ENCODE results near the gene MVB12B.

Gene MVB12B

GRCh38 chr9:126429190-126429589 lies 102.6 kb downstream of the MVB12B start:
- Histone ChIP-seq H4K91ac (ENCODE audit: low read depth, low read length, poor library complexity) (no peak overlapping the region), H3K4me1 (ENCODE audit: control insufficient read depth in 2 of 2, insufficient read depth in 1 of 2, low read depth in 1 of 2, low read length in 2 of 2) (peaks cover 0 to 5% of the 10 kb centered on the region in 2 donors), H2AFZ (ENCODE audit: low read length) (no peak overlapping the region), H3K9me3 (replicated peaks in 1 of 2; ENCODE audit: control insufficient read depth in 2 of 2, insufficient read depth in 1 of 2, low read depth in 1 of 2, low read length in 2 of 2) (no peaks in the 10 kb centered on the region), H3K4ac (ENCODE audit: low read length) (no peak overlapping the region), H3K14ac (ENCODE audit: low read length) (no peak overlapping the region), H3K27me3 (ENCODE audit: control insufficient read depth in 3 of 3, insufficient read depth in 3 of 3, low read depth in 1 of 3, low read length in 3 of 3) (no peaks in the 10 kb centered on the region), H3K36me3 (replicated peaks in 1 of 2; ENCODE audit: control insufficient read depth in 2 of 2, insufficient read depth in 2 of 2, low read length in 2 of 2) (peaks cover 3 to 39% of the 10 kb centered on the region in 2 donors), H3K27ac (replicated peaks; ENCODE audit: low read length) (no peak overlapping the region), H3K79me1 (ENCODE audit: low read depth, low read length) (peaks cover 2% of the 10 kb centered on the region), H3K18ac (ENCODE audit: low read length) (no peak overlapping the region), H3K23ac (ENCODE audit: low read depth, low read length, poor library complexity) (no peak overlapping the region), H3K4me3 (ENCODE audit: low read length in 2 of 2) (no peak overlapping the region), H2BK5ac (ENCODE audit: low read length) (no peak overlapping the region), H4K8ac (ENCODE audit: low read depth, low read length) (no peak overlapping the region), H2BK12ac (ENCODE audit: low read length) (no peak overlapping the region), H2AK5ac (ENCODE audit: low read depth, low read length) (no peak overlapping the region), H3K4me2 (ENCODE audit: insufficient read depth, low read length, poor library complexity, severe bottlenecking) (no peak overlapping the region), H3K9ac (ENCODE audit: low read depth, low read length, poor library complexity) (no peak overlapping the region), H2BK120ac (ENCODE audit: low read depth, low read length) (no peak overlapping the region), H2BK15ac (ENCODE audit: low read length) (no peak overlapping the region)
- DNase-seq (ENCODE audit: low spot score), result no peak
- WGBS, 2 donors (ENCODE audit: extremely low coverage in 2 of 2, insufficient read length in 2 of 2, insufficient replicate concordance in 1 of 2), result 100% methylated on average over 2 of the region's 8 CpGs; no CpG with 5 or more reads in 1 of the 2 donors

GRCh38 chr9:126430124-126430523 lies 103.5 kb downstream of the MVB12B start:
- DNase-seq (ENCODE audit: low spot score), result no peak
- no peaks in the 10 kb centered on the region for H3K9me3 ChIP-seq (replicated peaks in 1 of 2; ENCODE audit: control insufficient read depth in 2 of 2, insufficient read depth in 1 of 2, low read depth in 1 of 2, low read length in 2 of 2)
- peaks cover 2 to 31% of the 10 kb centered on the region in 2 donors for H3K36me3 ChIP-seq (replicated peaks in 1 of 2; ENCODE audit: control insufficient read depth in 2 of 2, insufficient read depth in 2 of 2, low read length in 2 of 2)
- no peak overlapping the region for H3K4me2 ChIP-seq (ENCODE audit: insufficient read depth, low read length, poor library complexity, severe bottlenecking)
- H2BK120ac ChIP-seq (ENCODE audit: low read depth, low read length), result no peak overlapping the region
- peak overlapping the region; percentile 79 for H3K18ac ChIP-seq (ENCODE audit: low read length)
- H4K8ac ChIP-seq (ENCODE audit: low read depth, low read length), result no peak overlapping the region
- no peak overlapping the region for H4K91ac ChIP-seq (ENCODE audit: low read depth, low read length, poor library complexity)
- H2BK15ac ChIP-seq (ENCODE audit: low read length), result no peak overlapping the region
- no peak overlapping the region for H3K9ac ChIP-seq (ENCODE audit: low read depth, low read length, poor library complexity)
- no peak overlapping the region for H3K23ac ChIP-seq (ENCODE audit: low read depth, low read length, poor library complexity)
- peaks cover 2% of the 10 kb centered on the region for H3K79me1 ChIP-seq (ENCODE audit: low read depth, low read length)
- no peak overlapping the region for H3K14ac ChIP-seq (ENCODE audit: low read length)
- H3K4me1 ChIP-seq (ENCODE audit: control insufficient read depth in 2 of 2, insufficient read depth in 1 of 2, low read depth in 1 of 2, low read length in 2 of 2), result peaks cover 0 to 5% of the 10 kb centered on the region in 2 donors
- H3K27me3 ChIP-seq (ENCODE audit: control insufficient read depth in 3 of 3, insufficient read depth in 3 of 3, low read depth in 1 of 3, low read length in 3 of 3), result no peaks in the 10 kb centered on the region
- H3K4me3 ChIP-seq (ENCODE audit: low read length in 2 of 2), result no peak overlapping the region
- H2AFZ ChIP-seq (ENCODE audit: low read length), result no peak overlapping the region
- WGBS, 2 donors (ENCODE audit: extremely low coverage in 2 of 2, insufficient read length in 2 of 2, insufficient replicate concordance in 1 of 2), result no CpG with 5 or more reads among the region's 6 CpGs
- no peak overlapping the region for H3K4ac ChIP-seq (ENCODE audit: low read length)
- H2AK5ac ChIP-seq (ENCODE audit: low read depth, low read length), result no peak overlapping the region
- H2BK12ac ChIP-seq (ENCODE audit: low read length), result no peak overlapping the region
- no peak overlapping the region for H2BK5ac ChIP-seq (ENCODE audit: low read length)
- H3K27ac ChIP-seq (replicated peaks; ENCODE audit: low read length), result no peak overlapping the region

GRCh38 chr9:126431077-126431742 lies 104.6 kb downstream of the MVB12B start:
- no peak overlapping the region for H4K8ac ChIP-seq (ENCODE audit: low read depth, low read length)
- H3K9me3 ChIP-seq (replicated peaks in 1 of 2; ENCODE audit: control insufficient read depth in 2 of 2, insufficient read depth in 1 of 2, low read depth in 1 of 2, low read length in 2 of 2), result no peaks in the 10 kb centered on the region
- no peak overlapping the region for H3K4me2 ChIP-seq (ENCODE audit: insufficient read depth, low read length, poor library complexity, severe bottlenecking)
- H3K23ac ChIP-seq (ENCODE audit: low read depth, low read length, poor library complexity), result no peak overlapping the region
- H2BK120ac ChIP-seq (ENCODE audit: low read depth, low read length), result no peak overlapping the region
- H3K27ac ChIP-seq (replicated peaks; ENCODE audit: low read length), result no peak overlapping the region
- DNase-seq (ENCODE audit: low spot score), result no peak
- no peak overlapping the region for H2BK15ac ChIP-seq (ENCODE audit: low read length)
- no peak overlapping the region for H3K4ac ChIP-seq (ENCODE audit: low read length)
- WGBS, 2 donors (ENCODE audit: extremely low coverage in 2 of 2, insufficient read length in 2 of 2, insufficient replicate concordance in 1 of 2), result no CpG with 5 or more reads among the region's 11 CpGs
- H4K91ac ChIP-seq (ENCODE audit: low read depth, low read length, poor library complexity), result no peak overlapping the region
- peaks cover 2% of the 10 kb centered on the region for H3K79me1 ChIP-seq (ENCODE audit: low read depth, low read length)
- no peak overlapping the region for H2AFZ ChIP-seq (ENCODE audit: low read length)
- H2BK12ac ChIP-seq (ENCODE audit: low read length), result no peak overlapping the region
- H2BK5ac ChIP-seq (ENCODE audit: low read length), result no peak overlapping the region
- H3K14ac ChIP-seq (ENCODE audit: low read length), result no peak overlapping the region
- peaks cover under 1 to 5% of the 10 kb centered on the region in 2 donors for H3K4me1 ChIP-seq (ENCODE audit: control insufficient read depth in 2 of 2, insufficient read depth in 1 of 2, low read depth in 1 of 2, low read length in 2 of 2)
- no peak overlapping the region for H3K4me3 ChIP-seq (ENCODE audit: low read length in 2 of 2)
- H2AK5ac ChIP-seq (ENCODE audit: low read depth, low read length), result no peak overlapping the region
- no peaks in the 10 kb centered on the region for H3K27me3 ChIP-seq (ENCODE audit: control insufficient read depth in 3 of 3, insufficient read depth in 3 of 3, low read depth in 1 of 3, low read length in 3 of 3)
- no peak overlapping the region for H3K18ac ChIP-seq (ENCODE audit: low read length)
- no peak overlapping the region for H3K9ac ChIP-seq (ENCODE audit: low read depth, low read length, poor library complexity)
- H3K36me3 ChIP-seq (replicated peaks in 1 of 2; ENCODE audit: control insufficient read depth in 2 of 2, insufficient read depth in 2 of 2, low read length in 2 of 2), result peaks cover 2 to 24% of the 10 kb centered on the region in 2 donors

- H3K4me2 ChIP-seq (ENCODE audit: insufficient read depth, low read length, poor library complexity, severe bottlenecking), result no peak overlapping the region
- no peaks in the 10 kb centered on the region for H3K27me3 ChIP-seq (ENCODE audit: control insufficient read depth in 3 of 3, insufficient read depth in 3 of 3, low read depth in 1 of 3, low read length in 3 of 3)
- no peak overlapping the region for H4K91ac ChIP-seq (ENCODE audit: low read depth, low read length, poor library complexity)
- H3K4me3 ChIP-seq (ENCODE audit: low read length in 2 of 2), result no peak overlapping the region
- H4K8ac ChIP-seq (ENCODE audit: low read depth, low read length), result no peak overlapping the region
- H3K4ac ChIP-seq (ENCODE audit: low read length), result no peak overlapping the region
- no peak overlapping the region for H3K14ac ChIP-seq (ENCODE audit: low read length)
- no peak overlapping the region for H2AK5ac ChIP-seq (ENCODE audit: low read depth, low read length)
- peaks cover 8 to 10% of the 10 kb centered on the region in 2 donors for H3K4me1 ChIP-seq (ENCODE audit: control insufficient read depth in 2 of 2, insufficient read depth in 1 of 2, low read depth in 1 of 2, low read length in 2 of 2)
- H3K9me3 ChIP-seq (replicated peaks in 1 of 2; ENCODE audit: control insufficient read depth in 2 of 2, insufficient read depth in 1 of 2, low read depth in 1 of 2, low read length in 2 of 2), result no peaks in the 10 kb centered on the region
- H3K27ac ChIP-seq (replicated peaks; ENCODE audit: low read length), result no peak overlapping the region
- no peak overlapping the region for H2BK5ac ChIP-seq (ENCODE audit: low read length)
- H3K36me3 ChIP-seq (replicated peaks in 1 of 2; ENCODE audit: control insufficient read depth in 2 of 2, insufficient read depth in 2 of 2, low read length in 2 of 2), result peaks cover 2 to 21% of the 10 kb centered on the region in 2 donors
- no peak overlapping the region for H2AFZ ChIP-seq (ENCODE audit: low read length)
- H3K9ac ChIP-seq (ENCODE audit: low read depth, low read length, poor library complexity), result no peak overlapping the region
- H3K18ac ChIP-seq (ENCODE audit: low read length), result no peak overlapping the region
- no peak for DNase-seq (ENCODE audit: low spot score)
- peaks cover 2% of the 10 kb centered on the region for H3K79me1 ChIP-seq (ENCODE audit: low read depth, low read length)
- H2BK120ac ChIP-seq (ENCODE audit: low read depth, low read length), result no peak overlapping the region
- H3K23ac ChIP-seq (ENCODE audit: low read depth, low read length, poor library complexity), result no peak overlapping the region
- no peak overlapping the region for H2BK12ac ChIP-seq (ENCODE audit: low read length)
- WGBS, 2 donors (ENCODE audit: extremely low coverage in 2 of 2, insufficient read length in 2 of 2, insufficient replicate concordance in 1 of 2), result no CpG with 5 or more reads among the region's 7 CpGs
- H2BK15ac ChIP-seq (ENCODE audit: low read length), result no peak overlapping the region
Measured at GRCh38 chr9:126432659-126433058, 106.0 kb downstream of the MVB12B start.

All from neuronal stem cell (in vitro differentiated cells).